Mesodermal cell (in vitro differentiated cells): Measurements from ENCODE around the gene GLI3.

Experiments used
- H3K27ac ChIP-seq: 2 replicates; pipeline ENCODE4 v1.7.0; 2013; ENCODE audit warnings: mild to moderate bottlenecking, low read depth, low read length, moderate library complexity; ENCODE audit not compliant: severe bottlenecking
- H3K36me3 ChIP-seq: 2 replicates; pipeline ENCODE4 v1.7.1; 2013; ENCODE audit warnings: mild to moderate bottlenecking, low read length, moderate library complexity; ENCODE audit not compliant: control insufficient read depth, insufficient read depth
- H3K4me1 ChIP-seq: one replicate; pipeline ENCODE4 v1.7.1; 2013; ENCODE audit warnings: mild to moderate bottlenecking, low read length; ENCODE audit not compliant: insufficient read depth, control insufficient read depth, poor library complexity, severe bottlenecking
- H3K4me3 ChIP-seq: 2 replicates; pipeline ENCODE4 v1.7.0; 2013; ENCODE audit warnings: low read length, control low read depth, mild to moderate bottlenecking; ENCODE audit not compliant: insufficient read depth, poor library complexity, severe bottlenecking; ENCODE audit errors: extremely low read depth
- H3K9me3 ChIP-seq: 2 replicates; pipeline ENCODE4 v1.7.1; 2013; ENCODE audit warnings: mild to moderate bottlenecking, low read length, moderate library complexity; ENCODE audit not compliant: control insufficient read depth
- WGBS, 2 experiments: methylation state at CpG; one replicate each; pipeline ENCODE4 v1.1.5; 2013; ENCODE audit warnings: missing lambda C conversion rate in 2 of 2; ENCODE audit not compliant: insufficient coverage in 2 of 2; 5-methylcytosine and 5-hydroxymethylcytosine counted together

GLI3 gene

DNA sequence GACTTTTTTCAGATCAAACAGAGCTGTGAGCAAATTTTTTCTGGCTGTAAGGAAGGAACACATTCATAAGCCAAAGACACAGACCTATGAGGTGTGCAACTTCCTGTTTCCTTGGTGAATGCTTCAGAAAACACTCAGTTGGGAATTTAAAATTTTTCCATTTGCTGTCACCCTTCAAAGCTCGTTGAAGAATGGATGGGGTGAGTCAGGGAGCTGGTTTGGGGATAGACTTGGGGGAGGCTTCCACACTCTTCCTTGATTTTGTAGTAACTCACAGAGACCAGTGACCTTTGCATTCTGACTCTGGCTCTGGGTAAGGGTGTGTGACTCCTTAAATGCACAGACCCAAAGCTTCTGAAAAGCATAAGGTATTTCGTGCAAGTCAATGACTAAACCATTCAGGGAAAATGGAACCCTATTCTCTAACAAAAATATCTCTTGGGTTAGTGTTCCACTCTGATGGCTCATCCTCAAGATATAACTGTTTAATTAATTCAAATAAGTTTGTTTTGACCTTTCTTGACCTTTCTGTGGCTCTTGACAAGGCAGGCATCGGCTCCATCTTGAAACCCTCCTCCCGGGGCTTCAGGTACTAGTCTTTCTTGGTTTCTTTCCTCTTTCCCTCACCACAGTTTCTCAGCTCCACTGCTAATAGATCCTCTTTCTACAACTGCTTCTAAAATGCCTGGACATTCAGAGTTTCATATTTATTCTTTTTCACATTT is 306.3 kb downstream of the GLI3 start:
- Histone ChIP-seq H3K9me3 (no peaks in the 10 kb centered on the region), H3K27ac (no peak overlapping the region), H3K36me3 (no peaks in the 10 kb centered on the region), H3K4me3 (no peak overlapping the region), H3K4me1 (peaks cover 18% of the 10 kb centered on the region)
- WGBS, 2 experiments = 93 to 96% methylated on average over 3 to 4 of the region's 4 CpGs

DNA sequence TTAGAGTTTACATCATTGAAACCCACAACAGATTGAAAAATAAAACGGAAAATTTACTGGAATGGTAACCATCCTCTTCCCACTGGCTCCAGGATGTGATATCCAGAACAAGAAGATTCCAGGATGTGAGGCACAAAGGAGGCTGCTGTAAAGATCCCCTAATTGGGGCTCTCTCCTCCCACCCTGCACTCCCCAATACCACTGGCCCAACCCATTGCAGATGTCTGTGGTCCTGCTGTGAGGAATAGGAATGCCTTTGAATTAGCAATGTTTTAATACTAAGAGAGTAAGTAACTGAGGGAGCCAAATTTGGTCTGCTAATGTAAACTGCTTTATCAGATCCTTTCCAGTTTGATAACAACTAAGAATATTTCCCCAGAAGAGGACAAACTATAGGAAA is 308.2 kb downstream of the GLI3 start:
- H3K9me3 ChIP-seq = no peaks in the 10 kb centered on the region
- peaks cover 18% of the 10 kb centered on the region for H3K4me1 ChIP-seq
- H3K4me3 ChIP-seq = no peak overlapping the region
- no peaks in the 10 kb centered on the region for H3K36me3 ChIP-seq
- WGBS, 2 experiments = 86% methylated on average over 1 of the region's 1 CpG; no CpG with 5 or more reads in 1 of the 2 experiments
- no peak overlapping the region for H3K27ac ChIP-seq

DNA sequence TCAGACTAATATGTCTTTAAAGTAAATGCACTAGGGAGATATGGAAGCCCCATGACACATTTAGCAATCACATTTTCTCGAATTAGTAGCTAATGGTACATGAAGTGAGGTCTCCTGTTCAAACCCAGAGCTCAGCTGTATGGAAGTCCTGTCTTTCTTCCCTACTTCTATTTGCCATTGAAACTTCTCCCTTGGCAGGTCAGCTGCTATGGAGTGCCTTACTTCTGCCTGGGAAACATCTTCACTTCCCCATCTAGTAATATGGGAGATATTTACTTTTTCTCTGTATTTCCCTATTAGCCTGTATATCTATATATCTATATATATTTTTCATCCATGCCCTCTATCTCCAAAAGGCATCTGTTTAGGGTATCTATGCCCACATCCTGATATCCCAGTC is 308.8 kb downstream of the GLI3 start:
- WGBS, 2 experiments = 100% methylated on average over 1 of the region's 1 CpG
- H3K4me3 ChIP-seq = no peak overlapping the region
- H3K27ac ChIP-seq = no peak overlapping the region
- no peaks in the 10 kb centered on the region for H3K9me3 ChIP-seq
- H3K4me1 ChIP-seq = peaks cover 18% of the 10 kb centered on the region
- no peaks in the 10 kb centered on the region for H3K36me3 ChIP-seq

DNA sequence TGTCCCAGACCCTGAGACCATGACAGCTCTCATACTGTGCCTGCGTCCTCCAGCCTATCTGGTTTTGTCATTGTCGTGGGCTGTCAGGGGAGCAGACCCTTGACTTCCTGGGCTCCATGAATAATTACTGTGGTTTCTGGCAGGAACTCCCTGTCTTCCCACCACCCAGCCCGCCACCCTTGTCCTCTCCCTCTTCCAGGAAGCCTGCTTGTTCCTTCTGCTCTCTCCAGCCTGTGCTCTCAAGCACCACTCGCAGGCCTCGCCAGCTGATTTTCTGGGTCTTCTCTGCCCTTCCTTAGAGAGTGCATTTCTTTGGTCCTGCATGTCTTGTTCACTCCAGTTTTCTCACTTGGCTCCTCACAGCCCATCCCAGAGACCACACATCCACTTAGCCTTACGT is 309.6 kb downstream of the GLI3 start:
- Histone ChIP-seq H3K4me1 (peaks cover 18% of the 10 kb centered on the region), H3K9me3 (no peaks in the 10 kb centered on the region), H3K36me3 (no peaks in the 10 kb centered on the region), H3K27ac (no peak overlapping the region), H3K4me3 (no peak overlapping the region)
- WGBS, 2 experiments = 94 to 98% methylated on average over 3 to 6 of the region's 6 CpGs

DNA sequence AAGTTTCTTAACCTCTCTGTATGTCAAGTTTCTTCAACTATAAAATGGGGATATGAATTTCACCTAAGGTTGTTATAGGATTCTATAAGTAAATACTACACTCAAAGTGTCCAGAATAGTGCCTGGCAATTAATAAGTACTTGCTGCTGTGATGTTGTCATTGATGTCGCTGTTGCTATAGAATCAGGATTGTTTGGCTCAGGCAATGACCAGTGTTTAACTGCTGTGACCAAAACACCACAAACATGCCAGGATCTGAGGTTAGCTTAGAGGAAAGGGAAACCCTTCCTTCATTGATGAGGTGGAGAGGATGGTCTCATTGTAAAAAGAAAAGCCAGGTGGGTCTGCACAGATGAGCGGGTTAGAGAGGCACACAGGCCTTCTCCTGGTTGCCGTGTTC is 311.1 kb downstream of the GLI3 start:
- Histone ChIP-seq H3K4me1 (peaks cover 26% of the 10 kb centered on the region), H3K9me3 (no peaks in the 10 kb centered on the region), H3K27ac (no peak overlapping the region), H3K4me3 (no peak overlapping the region), H3K36me3 (no peaks in the 10 kb centered on the region)
- 92 to 93% methylated on average over 3 of the region's 3 CpGs for WGBS, 2 experiments

DNA sequence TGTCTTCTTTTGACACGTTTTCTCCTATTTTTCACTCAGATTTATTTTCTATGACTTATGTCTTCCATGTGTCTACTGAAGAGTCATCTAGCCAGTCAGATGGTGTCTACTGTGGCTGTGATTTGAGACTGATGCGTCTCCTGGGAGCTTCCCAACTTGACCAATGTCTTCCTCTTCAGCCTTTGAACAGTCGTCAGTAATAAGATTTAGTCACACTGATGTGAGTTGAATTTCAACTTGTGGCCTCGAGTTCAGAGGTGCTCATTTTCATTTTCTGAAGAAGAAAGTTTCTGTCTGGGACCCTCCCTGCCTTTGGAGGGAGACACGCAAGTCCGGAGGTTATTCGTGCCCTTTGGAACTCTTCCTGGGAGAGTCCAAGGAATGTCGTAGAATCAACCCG is 312.2 kb downstream of the GLI3 start:
- WGBS, 2 experiments = 90 to 95% methylated on average over 8 of the region's 9 CpGs
- H3K9me3 ChIP-seq = no peaks in the 10 kb centered on the region
- no peak overlapping the region for H3K4me3 ChIP-seq

DNA sequence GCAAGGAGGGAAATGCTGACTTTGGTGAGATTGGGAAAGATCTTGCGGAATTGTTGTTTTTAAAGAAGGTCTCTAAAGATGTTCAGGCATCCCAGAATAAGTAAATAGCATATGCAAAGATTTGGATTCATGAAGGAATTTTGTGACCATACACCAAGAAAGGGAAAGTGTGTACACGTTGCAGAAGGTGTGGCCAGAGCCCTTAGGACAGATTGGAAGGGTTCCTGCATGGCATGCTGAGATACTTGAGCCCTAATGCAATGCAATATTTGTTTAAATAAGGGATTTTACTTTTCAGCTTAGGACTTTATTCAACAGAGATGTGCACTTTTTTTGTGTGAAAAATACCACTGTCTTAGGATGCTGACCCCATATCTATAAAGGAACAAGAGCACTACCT is 314.6 kb downstream of the GLI3 start:
- H3K4me3 ChIP-seq = no peak overlapping the region
- no peak overlapping the region for H3K27ac ChIP-seq
- peaks cover 16% of the 10 kb centered on the region for H3K4me1 ChIP-seq
- H3K9me3 ChIP-seq = no peaks in the 10 kb centered on the region
- 88 to 92% methylated on average over 2 of the region's 2 CpGs for WGBS, 2 experiments
- no peaks in the 10 kb centered on the region for H3K36me3 ChIP-seq

More for the DNA sequence above, 312.2 kb downstream of the GLI3 start:
- Histone ChIP-seq H3K36me3 (no peaks in the 10 kb centered on the region), H3K27ac (no peak overlapping the region), H3K4me1 (peaks cover 20% of the 10 kb centered on the region)

DNA sequence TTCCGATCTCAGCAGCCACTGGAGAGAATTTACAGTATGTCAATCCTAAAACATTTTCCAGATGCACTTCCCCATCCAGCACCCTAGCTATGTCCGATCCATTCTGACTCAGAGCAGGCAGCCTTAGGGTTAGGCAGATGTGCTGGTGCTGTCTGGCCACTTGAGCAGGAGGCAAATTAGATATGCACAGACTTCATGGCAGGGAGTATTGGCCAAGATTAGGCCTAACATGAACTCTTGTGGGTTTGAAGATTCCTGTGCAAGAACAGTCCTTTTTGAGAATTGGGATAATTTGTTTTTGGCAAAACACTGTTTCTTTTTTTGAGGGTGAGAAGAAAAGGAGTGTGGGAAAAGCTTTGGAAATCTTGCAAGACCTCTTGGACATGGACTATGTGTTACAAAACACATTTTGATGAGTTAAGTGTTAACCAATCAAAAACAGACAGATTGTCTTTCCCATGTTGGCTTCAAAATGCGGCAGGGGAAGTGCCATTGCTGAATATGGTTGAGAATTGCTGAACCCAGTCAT is 315.5 kb downstream of the GLI3 start:
- WGBS, 2 experiments = 92 to 100% methylated on average over 2 of the region's 3 CpGs
- H3K4me3 ChIP-seq = no peak overlapping the region
- H3K27ac ChIP-seq = no peak overlapping the region

DNA sequence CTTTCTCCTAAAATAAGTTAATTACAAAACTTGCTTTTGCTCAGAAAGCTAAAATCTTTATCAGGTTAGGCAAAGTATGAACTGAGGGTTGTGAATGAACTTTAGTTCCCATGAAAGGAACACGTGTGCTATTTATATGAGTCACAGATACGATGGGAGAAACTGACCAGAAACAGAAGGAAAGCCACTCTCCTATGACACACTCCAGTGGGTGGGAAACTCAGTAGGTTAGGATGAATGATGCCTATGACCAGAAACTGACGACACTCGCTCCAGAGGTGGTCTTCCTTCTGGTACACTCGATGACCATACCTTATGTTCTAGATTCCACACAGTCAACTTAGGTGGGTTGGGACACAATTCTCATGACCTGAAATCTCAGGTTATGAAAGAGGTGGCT is 318.4 kb downstream of the GLI3 start:
- peaks cover 26% of the 10 kb centered on the region for H3K4me1 ChIP-seq
- H3K9me3 ChIP-seq = no peaks in the 10 kb centered on the region
- H3K27ac ChIP-seq = no peak overlapping the region
- WGBS, 2 experiments = 100% methylated on average over 2 of the region's 5 CpGs; no CpG with 5 or more reads in 1 of the 2 experiments
- no peaks in the 10 kb centered on the region for H3K36me3 ChIP-seq
- H3K4me3 ChIP-seq = no peak overlapping the region

More for the DNA sequence above, 315.5 kb downstream of the GLI3 start:
- H3K4me1 ChIP-seq = peaks cover 15% of the 10 kb centered on the region
- no peaks in the 10 kb centered on the region for H3K36me3 ChIP-seq
- H3K9me3 ChIP-seq = no peaks in the 10 kb centered on the region

DNA sequence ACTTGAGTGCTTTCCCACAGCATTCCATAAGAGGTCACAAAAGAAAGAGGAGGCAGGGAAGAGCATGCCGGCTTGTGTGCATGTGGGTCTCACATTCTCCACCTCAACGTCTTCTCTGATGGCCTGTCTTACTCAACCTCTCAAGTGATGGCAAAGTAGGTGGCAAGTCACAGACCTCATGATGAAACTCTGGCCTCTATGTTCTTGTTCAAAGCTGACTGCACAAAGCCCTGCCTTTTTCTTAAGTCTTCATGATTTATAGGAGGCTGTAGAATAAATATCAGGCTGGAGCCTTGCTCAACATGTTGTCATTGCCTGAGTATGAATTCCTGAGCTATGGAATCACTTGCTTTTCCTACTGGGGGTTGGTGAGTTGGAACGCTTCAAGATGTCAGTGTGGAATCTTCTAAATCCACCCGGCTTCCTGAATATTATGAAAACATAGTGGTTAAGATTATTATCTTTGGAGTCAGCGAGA is 320.5 kb downstream of the GLI3 start:
- H3K9me3 ChIP-seq = no peaks in the 10 kb centered on the region
- H3K4me3 ChIP-seq = no peak overlapping the region
- H3K27ac ChIP-seq = peak overlapping the region; percentile 77
- WGBS, 2 experiments = 71 to 100% methylated on average over 1 to 2 of the region's 5 CpGs
- no peaks in the 10 kb centered on the region for H3K36me3 ChIP-seq
- peaks cover 21% of the 10 kb centered on the region for H3K4me1 ChIP-seq

DNA sequence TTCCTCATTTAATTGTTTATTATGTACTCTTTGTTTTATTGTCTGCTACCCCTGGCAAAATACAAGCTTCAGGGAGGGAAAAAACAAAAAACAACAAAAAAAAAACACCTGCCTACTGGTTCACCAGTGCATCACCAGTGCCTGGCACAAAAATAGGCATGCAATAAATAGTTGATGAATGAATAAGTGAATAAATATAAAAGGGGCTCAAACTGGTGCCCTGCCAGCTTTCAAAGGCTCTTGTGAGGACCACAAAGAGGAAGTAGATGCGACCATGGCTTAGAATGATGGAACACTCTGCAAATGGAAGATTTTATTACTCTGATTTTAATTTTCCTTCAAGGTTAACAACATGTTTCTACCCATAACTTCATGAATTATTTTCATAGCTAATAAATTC is 321.1 kb downstream of the GLI3 start:
- WGBS, 2 experiments = no CpG with 5 or more reads among the region's 1 CpG
- H3K4me3 ChIP-seq = no peak overlapping the region

More for the DNA sequence above, 321.1 kb downstream of the GLI3 start:
- Histone ChIP-seq H3K9me3 (no peaks in the 10 kb centered on the region), H3K4me1 (peaks cover 15% of the 10 kb centered on the region), H3K27ac (peak overlapping the region; percentile 77), H3K36me3 (no peaks in the 10 kb centered on the region)
